Measurements from ENCODE around the gene MAP3K4. TPM values are rescaled to one million over a fixed set of nuclear protein-coding genes. Genes with fewer than 3 reads are reported as not detected.
A peak's percentile ranks its signal among the peaks of the same experiment; 100 is the strongest.

MAP3K4 gene
- total RNA-seq, 1 donor from 2014 or later, result 26.5 TPM

DNA sequence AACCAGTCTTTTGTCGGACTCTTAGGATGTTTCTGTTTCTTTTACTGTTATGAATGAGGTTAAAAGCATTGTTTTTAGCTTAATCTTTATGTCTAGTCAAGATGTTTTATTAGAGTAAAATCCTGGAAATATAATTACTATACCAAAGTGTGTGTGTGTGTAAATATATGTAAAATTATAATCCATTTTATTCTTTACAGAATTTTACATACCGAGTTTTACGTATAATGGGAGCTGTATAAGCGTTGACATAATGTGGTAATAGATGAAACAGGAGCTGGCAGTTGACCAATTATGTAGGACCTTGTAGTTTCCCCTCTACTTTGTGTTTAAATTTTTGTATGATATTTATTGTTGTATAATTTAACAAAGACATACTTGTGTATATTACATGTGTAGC lies 16.7 kb downstream of the MAP3K4 start:
- DNase-seq, result no peak

- DNase-seq, result no peak
Observed at GRCh38 chr6:161009991-161010390, 18.4 kb downstream of the MAP3K4 start.

DNA sequence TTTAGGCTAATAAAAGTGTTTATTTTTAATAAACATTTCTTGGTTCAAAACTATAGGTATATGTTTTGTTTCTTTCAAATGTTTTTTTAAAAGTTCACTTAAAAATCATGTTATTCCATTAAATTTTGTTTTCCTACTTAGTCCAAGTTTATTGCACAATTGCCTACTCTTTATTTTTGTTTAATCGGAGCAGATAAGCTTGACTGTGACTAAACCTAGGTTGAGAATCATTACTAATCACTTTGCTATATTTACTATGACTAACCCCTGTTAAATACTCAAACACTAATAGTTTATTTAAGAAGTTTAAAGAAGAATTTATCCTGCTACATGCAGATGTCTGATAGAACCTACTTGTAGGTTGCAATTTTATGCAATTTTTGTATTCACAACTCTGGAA lies 18.8 kb downstream of the MAP3K4 start:
- DNase-seq, result no peak

DNA sequence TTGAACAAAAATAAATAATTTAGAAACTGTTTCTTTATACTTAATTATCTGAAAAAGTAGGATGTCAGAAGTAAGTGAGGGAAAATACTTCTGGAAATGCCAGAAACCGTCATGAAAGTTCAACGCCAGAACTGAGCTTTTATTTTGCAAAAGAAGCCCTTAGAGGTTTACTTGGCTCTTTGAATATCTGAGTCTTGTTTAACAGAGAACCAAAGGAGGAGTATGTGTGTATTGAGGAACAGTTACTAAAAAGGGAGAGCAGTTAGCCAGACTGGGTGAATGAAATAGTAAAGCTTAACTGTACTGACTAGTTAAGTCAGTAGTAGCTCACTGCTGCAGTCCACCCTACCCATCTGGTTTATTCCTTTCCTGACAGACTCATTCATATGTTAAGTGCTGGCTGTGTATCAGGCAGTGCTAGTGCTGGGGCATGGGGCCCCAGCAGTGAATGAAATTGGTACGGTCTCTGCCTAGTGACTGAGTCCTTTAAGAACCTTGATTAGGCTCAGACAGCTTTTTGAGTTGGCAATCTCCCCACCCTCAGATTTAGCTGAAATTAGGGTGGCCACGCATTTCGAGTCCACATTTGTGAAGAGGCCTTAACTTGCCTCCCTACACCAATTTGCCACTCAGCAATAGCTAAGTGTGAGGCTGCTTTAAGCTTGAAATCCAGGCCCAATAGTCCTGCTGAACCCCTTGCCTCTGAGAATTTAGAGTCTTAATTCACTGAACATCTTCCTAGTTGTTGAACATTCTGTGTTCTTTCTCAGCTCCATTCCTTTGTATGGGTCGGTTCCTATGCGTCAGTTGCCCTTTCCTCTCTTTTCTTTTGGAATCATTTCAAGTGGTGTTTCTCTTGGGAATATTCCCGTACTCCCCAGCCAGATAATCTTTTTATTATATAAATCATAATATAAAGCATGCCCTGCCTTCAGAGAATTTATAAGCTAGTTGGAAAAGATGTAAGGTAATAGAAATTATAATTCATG lies 20.2 kb downstream of the MAP3K4 start:
- peak; percentile 41 for DNase-seq

DNA sequence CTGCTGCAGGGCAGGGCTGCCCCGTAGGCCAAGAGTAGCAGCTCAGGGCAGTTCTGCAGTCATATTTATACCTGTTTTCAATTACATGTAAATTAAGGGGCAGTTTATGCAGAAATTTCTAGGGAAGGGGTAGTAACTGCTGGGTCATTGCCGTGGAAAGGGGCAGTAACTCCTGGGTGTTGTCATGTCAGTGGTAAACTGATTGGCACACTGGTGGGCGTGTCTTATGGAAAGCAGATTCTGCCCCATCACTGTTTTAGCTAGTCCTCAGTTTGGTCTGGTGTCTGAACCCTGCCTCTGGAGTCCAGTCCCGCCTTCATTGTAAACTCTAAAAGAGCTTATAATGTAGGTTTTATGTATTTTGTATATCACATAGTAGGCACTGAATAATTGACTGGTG lies 22.1 kb downstream of the MAP3K4 start:
- DNase-seq, result no peak

DNA sequence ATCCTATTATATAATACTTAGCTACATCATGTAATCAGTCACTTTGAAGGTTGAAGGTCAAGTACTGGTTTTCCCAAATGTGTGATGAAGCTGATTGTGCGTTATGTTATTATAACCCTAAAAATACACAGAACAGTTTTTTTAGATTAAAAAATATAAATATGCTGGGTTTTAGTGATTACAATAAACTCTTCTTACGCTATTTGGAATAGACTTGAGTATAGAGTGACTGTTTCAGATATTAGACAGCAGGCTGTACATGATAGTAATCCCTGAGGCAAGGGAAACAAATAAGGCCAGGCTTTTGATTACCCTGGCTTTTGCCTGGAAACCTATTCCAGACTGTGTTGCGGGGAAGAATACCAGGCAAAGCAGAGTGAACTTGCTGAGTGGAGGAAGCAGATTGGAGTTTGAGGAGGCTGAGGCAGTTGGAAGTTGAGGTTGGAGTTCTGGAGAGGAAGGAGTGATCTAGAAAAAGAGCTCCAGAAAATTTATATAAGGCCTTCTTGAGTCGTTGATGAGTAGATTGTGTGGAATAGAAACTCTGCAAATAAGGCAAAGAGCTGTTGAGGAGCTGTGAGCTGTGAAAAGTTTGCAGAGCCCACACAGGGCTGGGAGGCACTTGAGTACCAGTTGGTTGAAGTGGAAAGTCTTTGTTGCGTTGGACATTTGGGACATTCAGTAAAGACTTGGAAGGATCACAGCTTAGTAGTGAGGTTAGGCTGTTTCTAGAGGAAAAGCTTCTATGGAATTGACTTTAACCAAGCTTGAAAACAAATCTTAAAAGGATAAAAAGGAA lies 26.4 kb downstream of the MAP3K4 start:
- no peak for DNase-seq

- DNase-seq, result no peak
Observed at GRCh38 chr6:161019324-161019839, 27.8 kb downstream of the MAP3K4 start.

- DNase-seq, result no peak
Observed at GRCh38 chr6:161021543-161021942, 30.0 kb downstream of the MAP3K4 start.

DNA sequence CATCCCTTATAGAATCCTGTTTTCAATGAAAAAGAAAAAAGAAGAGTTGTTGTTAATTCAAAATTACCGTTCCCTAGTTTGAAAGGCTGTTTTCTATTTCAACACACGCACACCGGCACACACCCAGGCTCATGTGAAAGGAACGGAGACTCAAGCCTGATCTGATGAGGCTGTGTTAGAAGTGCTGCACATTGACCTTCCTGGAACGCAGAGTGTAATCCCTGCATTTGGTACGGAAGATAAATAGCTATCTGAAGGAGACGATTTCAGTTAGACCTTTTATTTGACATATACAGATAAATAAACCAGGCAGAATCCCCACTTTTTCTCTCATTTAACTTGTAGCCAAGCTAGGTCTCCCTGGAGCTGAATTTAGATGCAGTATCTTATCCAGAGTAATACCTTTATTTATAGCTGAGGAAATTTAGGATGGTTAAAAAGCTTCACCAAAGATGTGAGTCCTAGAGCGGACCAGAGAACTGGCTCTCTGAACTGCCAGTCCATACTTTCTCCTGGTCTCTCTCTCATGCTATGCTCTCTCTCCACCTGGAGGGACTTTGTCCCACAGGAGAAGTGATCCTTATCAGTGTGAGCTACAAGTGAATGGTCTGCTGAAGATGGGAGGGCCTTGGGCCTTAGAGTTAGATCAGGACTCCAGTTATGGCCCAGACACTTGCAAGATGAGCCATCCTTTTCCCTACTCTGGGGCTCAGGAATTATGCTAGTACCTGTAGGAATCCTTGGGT lies 30.6 kb downstream of the MAP3K4 start:
- DNase-seq, result no peak

DNA sequence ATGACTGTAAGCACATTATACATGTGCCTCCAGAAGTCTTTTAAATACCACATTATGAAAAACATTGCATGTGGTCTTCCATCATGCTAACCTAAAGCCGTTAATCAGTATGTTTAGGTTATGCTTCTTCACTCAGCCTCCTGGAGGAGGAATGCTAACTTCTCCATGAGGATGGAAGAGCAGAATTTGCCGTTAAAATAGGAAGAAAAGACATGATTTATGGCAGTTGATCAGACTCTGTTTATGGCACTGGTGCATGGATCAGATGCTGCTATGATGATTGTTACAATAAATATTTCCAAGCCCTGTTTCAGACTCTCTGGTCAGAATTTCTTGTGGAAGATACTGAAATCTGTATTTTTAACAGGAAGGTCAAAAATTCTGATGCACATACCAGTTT lies 31.7 kb downstream of the MAP3K4 start:
- no peak for DNase-seq

- no peak for DNase-seq
Observed at GRCh38 chr6:161024364-161024920, 32.9 kb downstream of the MAP3K4 start.

- DNase-seq, result no peak
Observed at GRCh38 chr6:161027385-161027784, 35.8 kb downstream of the MAP3K4 start.

DNA sequence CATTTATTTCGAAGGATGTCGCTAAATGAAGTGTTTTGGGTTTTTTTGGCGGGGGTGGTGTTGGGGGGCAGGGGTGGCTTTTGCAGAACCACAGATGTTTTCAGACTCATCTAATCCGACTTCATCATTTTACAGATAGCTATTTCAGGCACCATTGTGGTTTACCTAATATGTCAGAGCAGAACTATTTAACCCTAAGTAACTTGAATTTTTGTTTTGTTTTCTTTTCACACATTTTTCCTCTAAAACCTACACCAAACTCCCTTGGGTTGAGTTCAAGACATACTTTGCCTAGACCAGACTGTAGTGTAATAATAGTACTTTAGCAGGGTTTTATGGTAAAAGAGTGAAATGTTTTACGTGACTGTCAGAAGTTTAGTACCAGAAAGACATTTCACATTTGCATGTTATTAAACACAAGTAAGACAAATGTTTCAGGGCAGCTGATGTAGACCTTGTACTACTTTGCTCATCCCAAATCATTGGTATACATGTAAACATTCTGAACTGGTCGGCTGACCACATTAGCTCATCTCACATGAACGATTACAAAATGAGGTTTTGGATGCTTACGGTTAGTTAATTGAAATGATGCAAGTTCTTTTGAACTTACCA lies 37.7 kb downstream of the MAP3K4 start:
- no peak for DNase-seq

- peak; percentile 52 for DNase-seq
Observed at GRCh38 chr6:161031721-161032495, 40.3 kb downstream of the MAP3K4 start.

- no peak for DNase-seq
Observed at GRCh38 chr6:161033667-161034066, 42.1 kb downstream of the MAP3K4 start.

DNA sequence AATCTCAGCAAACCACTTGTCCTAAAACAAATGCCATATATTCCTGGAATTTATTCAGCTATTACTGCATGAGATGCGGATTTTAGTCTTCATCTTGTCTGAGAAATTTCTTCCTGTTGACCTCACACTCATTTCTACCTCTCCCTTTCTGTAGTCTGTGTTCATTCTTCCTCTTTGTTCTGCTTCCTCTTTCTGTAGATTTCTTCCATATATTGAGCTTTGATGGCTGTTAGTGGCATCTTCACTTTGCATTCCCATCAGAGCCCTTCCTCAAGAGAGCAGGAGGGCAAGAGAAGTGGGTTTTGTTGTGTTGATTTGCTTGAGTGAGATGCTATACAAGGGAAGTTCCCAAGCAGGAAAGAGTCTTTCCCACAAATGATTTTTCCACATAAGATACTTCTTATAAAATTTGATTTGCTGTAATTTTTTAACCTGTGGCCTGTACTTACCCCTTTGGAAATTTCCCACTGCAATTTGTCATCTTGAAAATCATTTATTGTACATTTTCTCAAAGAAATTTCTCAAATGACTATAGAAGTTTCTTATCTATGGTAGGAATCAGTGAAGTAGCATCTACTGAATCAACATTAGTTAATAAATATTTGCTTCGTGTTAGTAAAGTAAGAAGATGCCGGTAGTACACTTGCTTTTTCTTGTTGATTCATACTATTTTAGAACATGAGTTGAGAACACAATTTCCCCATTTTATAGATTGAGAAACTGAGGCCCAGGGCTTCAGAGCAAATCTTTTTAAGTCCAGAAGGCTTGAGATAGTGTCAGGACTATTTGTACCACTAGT lies 43.8 kb downstream of the MAP3K4 start:
- no peak for DNase-seq

- no peak for DNase-seq
Observed at GRCh38 chr6:161035981-161036263, 44.4 kb downstream of the MAP3K4 start.

GRCh38 chr6:161037873-161038228 lies 46.3 kb downstream of the MAP3K4 start:
- no peak for DNase-seq

GRCh38 chr6:161038229-161039031 lies 46.9 kb downstream of the MAP3K4 start:
- peak; percentile 36 for DNase-seq

GRCh38 chr6:161041274-161041673 lies 49.7 kb downstream of the MAP3K4 start:
- no peak for DNase-seq
